Amniotic stem cell (primary cell): Measurements from ENCODE around the gene MLST8.
"Not testable (repeated sequence)": the region's sequence is repeated elsewhere in the genome, so short reads cannot be mapped to it uniquely, and the experiment has no call there.

Source experiments
- DNase-seq: peaks from one replicate; lab custom pipeline; 2025; lab: John Stamatoyannopoulos, UW

Gene MLST8

GRCh38 chr16:2190659-2191445, 14.4 kb upstream of the MLST8 start:
- DNase-seq: no peak

- no peak for DNase-seq
Measured at GRCh38 chr16:2191446-2191706, 13.9 kb upstream of the MLST8 start.

- DNase-seq: no peak
Measured at GRCh38 chr16:2194166-2194834, 11.0 kb upstream of the MLST8 start.

- DNase-seq: no peak
Measured at GRCh38 chr16:2194852-2195321, 10.4 kb upstream of the MLST8 start.

GRCh38 chr16:2195322-2196161, 9.7 kb upstream of the MLST8 start:
- DNase-seq: no peak

GRCh38 chr16:2196162-2196980, 8.9 kb upstream of the MLST8 start, which contains the start of gene CASKIN1:
CASKIN1 (minus strand) TSS chr16:2196605; CDS start chr16:2196432, 173 bp downstream.
- DNase-seq: no peak

GRCh38 chr16:2196981-2197511, 8.2 kb upstream of the MLST8 start:
- no peak for DNase-seq

- no peak for DNase-seq
Measured at GRCh38 chr16:2197765-2198164, 7.5 kb upstream of the MLST8 start.

- no peak for DNase-seq
Measured at GRCh38 chr16:2198283-2198682, 7.0 kb upstream of the MLST8 start.

GRCh38 chr16:2199095-2199494, 6.2 kb upstream of the MLST8 start:
- no peak for DNase-seq

GRCh38 chr16:2199621-2200139, 5.6 kb upstream of the MLST8 start:
- no peak for DNase-seq

- DNase-seq: no peak
Measured at GRCh38 chr16:2200313-2200712, 4.9 kb upstream of the MLST8 start.

GRCh38 chr16:2203119-2203688, 2.0 kb upstream of the MLST8 start:
- not testable (repeated sequence) for DNase-seq

- no peak for DNase-seq
Measured at GRCh38 chr16:2204416-2205103, 694 bp upstream of the MLST8 start.

GRCh38 chr16:2205967-2206313, 686 bp downstream of the MLST8 start:
- no peak for DNase-seq

GRCh38 chr16:2206420-2206779, 1.1 kb downstream of the MLST8 start:
- no peak for DNase-seq

GRCh38 chr16:2206780-2207433, 1.7 kb downstream of the MLST8 start:
- no peak for DNase-seq

GRCh38 chr16:2207872-2208271, 2.6 kb downstream of the MLST8 start:
- no peak for DNase-seq

GRCh38 chr16:2208308-2208707, 3.1 kb downstream of the MLST8 start:
- no peak for DNase-seq

- no peak for DNase-seq
Measured at GRCh38 chr16:2208772-2209171, 3.5 kb downstream of the MLST8 start.
